Mesothelial cell of epicardium (in vitro differentiated cells): ENCODE measurements around the gene TLR2. TPM values are rescaled to one million over a fixed set of nuclear protein-coding genes. Genes with fewer than 3 reads are reported as not detected.

Experiments used
- DNase-seq, 2 experiments: peaks; one replicate each; pipeline ENCODE4 v3.0.0; 2021; ENCODE audit warnings: low spot score in 2 of 2; ENCODE audit not compliant: unreplicated experiment in 2 of 2
- H3K27ac Mint-ChIP-seq: 2 replicates; pipeline ENCODE4 v1.8.0; 2021; ENCODE audit warnings: mixed read lengths
- H3K27me3 Mint-ChIP-seq: 2 replicates; pipeline ENCODE4 v1.8.0; 2021; ENCODE audit warnings: low read depth, mixed read lengths
- H3K36me3 Mint-ChIP-seq: 2 replicates; pipeline ENCODE4 v1.8.0; 2021; ENCODE audit warnings: mixed read lengths
- H3K4me1 Mint-ChIP-seq: 2 replicates; pipeline ENCODE4 v1.8.0; 2021; ENCODE audit warnings: mixed read lengths
- H3K4me3 Mint-ChIP-seq: 2 replicates; pipeline ENCODE4 v1.8.0; 2021; ENCODE audit warnings: mild to moderate bottlenecking, moderate library complexity, mixed read lengths
- H3K9me3 Mint-ChIP-seq: 2 replicates; pipeline ENCODE4 v1.8.0; 2021; ENCODE audit warnings: mixed read lengths
- total RNA-seq: library from RNA; stranded (reverse); gene quantifications from 3 replicates; pipeline ENCODE4 v1.2.1, GENCODE V29; 2021
- TF ChIP-seq, protein P1 (sequence below): fragments of 200-600 bp; sonication (generic); IDR thresholded peaks from one replicate; pipeline ENCODE4 v1.5.0; 2021; ENCODE audit warnings: antibody characterized with exemption; ENCODE audit not compliant: unreplicated experiment

The TLR2 gene
- total RNA-seq, 1 donor from 2014 or later: 2.9 TPM

DNA sequence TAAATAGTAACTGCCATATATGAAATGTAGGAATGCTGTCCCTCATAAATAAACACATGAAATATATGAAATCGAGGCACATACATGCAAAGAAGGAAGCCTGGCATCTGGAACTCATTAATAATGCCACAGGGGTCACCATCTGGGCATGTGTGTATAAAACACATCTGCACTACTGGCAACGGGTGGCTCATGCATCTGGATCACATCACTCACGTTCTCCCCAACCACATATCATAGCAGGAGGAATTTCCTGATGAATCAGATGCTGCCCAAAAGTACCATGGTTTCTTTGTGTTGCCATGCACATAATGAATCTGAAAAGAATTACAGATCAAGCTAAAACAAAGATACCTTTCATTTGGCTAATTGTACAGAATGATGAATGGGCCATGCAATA is 47.2 kb downstream of the TLR2 start:
- TF ChIP-seq, protein P1, sequence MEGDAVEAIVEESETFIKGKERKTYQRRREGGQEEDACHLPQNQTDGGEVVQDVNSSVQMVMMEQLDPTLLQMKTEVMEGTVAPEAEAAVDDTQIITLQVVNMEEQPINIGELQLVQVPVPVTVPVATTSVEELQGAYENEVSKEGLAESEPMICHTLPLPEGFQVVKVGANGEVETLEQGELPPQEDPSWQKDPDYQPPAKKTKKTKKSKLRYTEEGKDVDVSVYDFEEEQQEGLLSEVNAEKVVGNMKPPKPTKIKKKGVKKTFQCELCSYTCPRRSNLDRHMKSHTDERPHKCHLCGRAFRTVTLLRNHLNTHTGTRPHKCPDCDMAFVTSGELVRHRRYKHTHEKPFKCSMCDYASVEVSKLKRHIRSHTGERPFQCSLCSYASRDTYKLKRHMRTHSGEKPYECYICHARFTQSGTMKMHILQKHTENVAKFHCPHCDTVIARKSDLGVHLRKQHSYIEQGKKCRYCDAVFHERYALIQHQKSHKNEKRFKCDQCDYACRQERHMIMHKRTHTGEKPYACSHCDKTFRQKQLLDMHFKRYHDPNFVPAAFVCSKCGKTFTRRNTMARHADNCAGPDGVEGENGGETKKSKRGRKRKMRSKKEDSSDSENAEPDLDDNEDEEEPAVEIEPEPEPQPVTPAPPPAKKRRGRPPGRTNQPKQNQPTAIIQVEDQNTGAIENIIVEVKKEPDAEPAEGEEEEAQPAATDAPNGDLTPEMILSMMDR: no peak
- no peaks in the 10 kb centered on the region for H3K36me3 Mint-ChIP-seq
- peaks cover 4% of the 10 kb centered on the region for H3K9me3 Mint-ChIP-seq
- no peak for DNase-seq
- peaks cover 3% of the 10 kb centered on the region for H3K4me1 Mint-ChIP-seq
- H3K27me3 Mint-ChIP-seq: peaks cover 2% of the 10 kb centered on the region
- no peak overlapping the region for H3K4me3 Mint-ChIP-seq
- peak overlapping the region; percentile 39 for H3K27ac Mint-ChIP-seq

DNA sequence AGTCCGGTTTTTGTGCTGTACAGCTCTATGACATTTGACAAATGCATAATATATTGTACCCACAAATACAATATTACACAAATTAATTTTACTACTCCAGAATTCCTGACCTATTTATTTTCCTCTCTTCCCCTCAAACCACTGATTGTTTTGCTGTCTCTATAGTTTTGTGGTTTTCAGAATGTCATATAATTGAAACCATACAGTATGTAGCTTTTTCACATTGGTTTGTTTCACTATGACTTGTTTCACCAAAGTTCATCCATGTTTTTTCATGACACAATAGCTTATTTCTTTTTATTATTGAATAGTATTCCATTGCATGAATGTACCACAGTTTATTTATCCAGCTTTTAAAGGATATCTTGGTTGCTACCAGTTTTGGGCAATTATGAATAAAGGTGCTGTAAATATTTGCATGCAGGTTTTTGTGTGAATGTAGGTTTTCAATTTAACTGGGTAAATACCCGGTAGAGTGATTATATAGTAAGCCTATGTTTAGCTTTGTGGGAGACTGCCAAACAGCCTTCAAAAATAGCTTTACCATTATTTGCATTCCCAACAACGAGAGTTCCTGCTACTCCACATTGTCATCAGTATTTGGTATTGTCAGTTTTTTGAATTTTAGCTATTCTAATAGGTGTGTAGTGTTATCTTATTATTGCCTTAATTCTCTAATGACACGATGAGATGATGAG is 49.8 kb downstream of the TLR2 start:
- peaks cover 11% of the 10 kb centered on the region for H3K9me3 Mint-ChIP-seq
- H3K4me1 Mint-ChIP-seq: peaks cover 3% of the 10 kb centered on the region
- DNase-seq: no peak
- peaks cover 2% of the 10 kb centered on the region for H3K27me3 Mint-ChIP-seq
- no peaks in the 10 kb centered on the region for H3K36me3 Mint-ChIP-seq
- no peak overlapping the region for H3K4me3 Mint-ChIP-seq
- H3K27ac Mint-ChIP-seq: no peak overlapping the region
- TF ChIP-seq, protein P1: no peak

- peaks cover 3% of the 10 kb centered on the region for H3K4me1 Mint-ChIP-seq
- H3K9me3 Mint-ChIP-seq: peaks cover 25% of the 10 kb centered on the region
- H3K36me3 Mint-ChIP-seq: peaks cover 2% of the 10 kb centered on the region
- H3K4me3 Mint-ChIP-seq: no peak overlapping the region
- TF ChIP-seq, protein P1: no peak
- no peak overlapping the region for H3K27ac Mint-ChIP-seq
- no peak for DNase-seq
- peaks cover 2% of the 10 kb centered on the region for H3K27me3 Mint-ChIP-seq
Measured at GRCh38 chr4:153735906-153736461, 51.9 kb downstream of the TLR2 start.

GRCh38 chr4:153741541-153741940 is 57.5 kb downstream of the TLR2 start:
- H3K4me3 Mint-ChIP-seq: no peak overlapping the region
- H3K4me1 Mint-ChIP-seq: no peaks in the 10 kb centered on the region
- peaks cover 24% of the 10 kb centered on the region for H3K9me3 Mint-ChIP-seq
- no peaks in the 10 kb centered on the region for H3K27me3 Mint-ChIP-seq
- no peak for DNase-seq
- TF ChIP-seq, protein P1: no peak
- peaks cover 2% of the 10 kb centered on the region for H3K36me3 Mint-ChIP-seq
- no peak overlapping the region for H3K27ac Mint-ChIP-seq

DNA sequence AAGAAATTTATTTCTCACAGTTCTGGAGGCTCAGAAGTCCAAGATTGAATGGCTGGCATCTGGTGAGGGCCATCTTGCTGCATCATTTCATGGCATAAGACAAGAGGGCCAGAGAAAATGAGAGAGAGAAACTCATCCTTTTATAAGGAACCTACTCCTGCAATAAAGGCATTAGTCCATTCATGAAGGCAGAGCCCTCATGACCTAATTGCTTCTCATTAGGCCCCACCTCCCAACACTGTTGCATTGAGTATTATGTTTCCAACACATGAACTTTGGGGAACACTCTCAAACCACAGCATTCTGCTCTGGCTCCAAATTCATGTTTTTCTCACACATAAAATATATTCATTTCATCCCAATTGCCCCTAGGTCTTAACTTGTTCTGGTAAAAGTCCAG is 61.6 kb downstream of the TLR2 start:
- Mint-ChIP-seq H3K4me1 (peaks cover 4% of the 10 kb centered on the region), H3K9me3 (peaks cover 9% of the 10 kb centered on the region), H3K27ac (no peak overlapping the region), H3K27me3 (no peaks in the 10 kb centered on the region), H3K36me3 (peaks cover under 1% of the 10 kb centered on the region), H3K4me3 (no peak overlapping the region)
- TF ChIP-seq, protein P1: no peak
- DNase-seq: no peak
